NB4 (cell line): ENCODE measurements around the gene PIGL.

ENCODE experiments used
- POLR2A ChIP-seq: IDR thresholded peaks from 2 replicates; pipeline ENCODE4 v1.6.1; 2011; ENCODE audit warnings: mild to moderate bottlenecking; ENCODE audit not compliant: insufficient read length; ENCODE audit errors: extremely low read depth
- TF ChIP-seq, protein P1 (sequence below): IDR thresholded peaks from one replicate; pipeline ENCODE4 v1.5.1; 2012; ENCODE audit warnings: low read depth, low read length

DNA sequence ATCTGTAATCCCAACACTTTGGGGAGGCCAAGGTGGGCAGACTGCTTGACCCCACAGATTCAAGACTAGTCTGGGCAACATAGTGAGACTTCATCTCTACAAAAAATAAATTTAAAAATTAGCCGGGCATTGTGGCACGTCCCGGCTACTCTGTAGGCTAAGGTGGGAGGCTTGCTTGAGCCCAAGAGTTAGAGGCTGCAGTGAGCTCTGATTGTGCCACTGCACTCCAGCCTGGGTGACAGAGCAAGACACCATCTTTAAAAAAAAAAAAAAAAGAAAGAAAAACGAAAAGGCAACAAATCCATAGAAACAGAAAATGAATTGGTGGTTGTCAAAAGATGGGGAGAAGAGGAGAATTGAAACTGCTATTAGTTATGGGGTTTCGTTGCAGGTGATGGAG lies 29.4 kb upstream of the PIGL start:
- TF ChIP-seq, protein P1, sequence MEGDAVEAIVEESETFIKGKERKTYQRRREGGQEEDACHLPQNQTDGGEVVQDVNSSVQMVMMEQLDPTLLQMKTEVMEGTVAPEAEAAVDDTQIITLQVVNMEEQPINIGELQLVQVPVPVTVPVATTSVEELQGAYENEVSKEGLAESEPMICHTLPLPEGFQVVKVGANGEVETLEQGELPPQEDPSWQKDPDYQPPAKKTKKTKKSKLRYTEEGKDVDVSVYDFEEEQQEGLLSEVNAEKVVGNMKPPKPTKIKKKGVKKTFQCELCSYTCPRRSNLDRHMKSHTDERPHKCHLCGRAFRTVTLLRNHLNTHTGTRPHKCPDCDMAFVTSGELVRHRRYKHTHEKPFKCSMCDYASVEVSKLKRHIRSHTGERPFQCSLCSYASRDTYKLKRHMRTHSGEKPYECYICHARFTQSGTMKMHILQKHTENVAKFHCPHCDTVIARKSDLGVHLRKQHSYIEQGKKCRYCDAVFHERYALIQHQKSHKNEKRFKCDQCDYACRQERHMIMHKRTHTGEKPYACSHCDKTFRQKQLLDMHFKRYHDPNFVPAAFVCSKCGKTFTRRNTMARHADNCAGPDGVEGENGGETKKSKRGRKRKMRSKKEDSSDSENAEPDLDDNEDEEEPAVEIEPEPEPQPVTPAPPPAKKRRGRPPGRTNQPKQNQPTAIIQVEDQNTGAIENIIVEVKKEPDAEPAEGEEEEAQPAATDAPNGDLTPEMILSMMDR = no peak
- TF ChIP-seq POLR2A = no peak
